ENCODE results near the gene TGM6. TPM values are rescaled to one million over a fixed set of nuclear protein-coding genes. Genes with fewer than 3 reads are reported as not detected.

Gene TGM6
- total RNA-seq, 2 donors from 2014 or later = not detected

GRCh38 chr20:2397595-2398145, 17.0 kb downstream of the TGM6 start:
- no peak for TF ChIP-seq CTCF (IDR thresholded peaks at IDR 0.05)
- Histone ChIP-seq H3K4me1 (no peaks in the 10 kb centered on the region), H3K4me3 (no peak overlapping the region), H3K9me3 (no peaks in the 10 kb centered on the region), H3K27ac (no peak overlapping the region), H3K27me3 (no peaks in the 10 kb centered on the region), H3K36me3 (no peaks in the 10 kb centered on the region)
- no peak for DNase-seq (ENCODE audit: low spot score)

- TF ChIP-seq CTCF (IDR thresholded peaks at IDR 0.05) = no peak
- no peak for DNase-seq (ENCODE audit: low spot score)
- H3K36me3 ChIP-seq = no peaks in the 10 kb centered on the region
These were observed 17.7 kb downstream of the TGM6 start for GRCh38 chr20:2398449-2398848.

GRCh38 chr20:2399390-2399789, 18.7 kb downstream of the TGM6 start:
- no peak for DNase-seq (ENCODE audit: low spot score)
- no peaks in the 10 kb centered on the region for H3K36me3 ChIP-seq
- no peaks in the 10 kb centered on the region for H3K4me1 ChIP-seq
- no peak overlapping the region for H3K27ac ChIP-seq
- H3K4me3 ChIP-seq = no peak overlapping the region
- H3K9me3 ChIP-seq = peaks cover 0 to 2% of the 10 kb centered on the region in 2 donors
- no peak for TF ChIP-seq CTCF (IDR thresholded peaks at IDR 0.05)
- no peaks in the 10 kb centered on the region for H3K27me3 ChIP-seq

More at GRCh38 chr20:2398449-2398848, 17.7 kb downstream of the TGM6 start:
- Histone ChIP-seq H3K27me3 (no peaks in the 10 kb centered on the region), H3K4me3 (no peak overlapping the region), H3K4me1 (no peaks in the 10 kb centered on the region), H3K9me3 (no peaks in the 10 kb centered on the region), H3K27ac (no peak overlapping the region)

GRCh38 chr20:2400290-2400689, 19.6 kb downstream of the TGM6 start:
- Histone ChIP-seq H3K4me3 (no peak overlapping the region), H3K4me1 (no peaks in the 10 kb centered on the region), H3K27ac (no peak overlapping the region), H3K9me3 (peaks cover 0 to 11% of the 10 kb centered on the region in 2 donors), H3K36me3 (no peaks in the 10 kb centered on the region), H3K27me3 (no peaks in the 10 kb centered on the region)
- no peak for TF ChIP-seq CTCF (IDR thresholded peaks at IDR 0.05)
- DNase-seq (ENCODE audit: low spot score) = no peak

GRCh38 chr20:2401527-2401926, 20.8 kb downstream of the TGM6 start:
- H3K9me3 ChIP-seq = peaks cover 0 to 12% of the 10 kb centered on the region in 2 donors
- no peak overlapping the region for H3K4me3 ChIP-seq
- no peaks in the 10 kb centered on the region for H3K36me3 ChIP-seq
- no peak for TF ChIP-seq CTCF (IDR thresholded peaks at IDR 0.05)
- no peak for DNase-seq (ENCODE audit: low spot score)
- H3K4me1 ChIP-seq = no peaks in the 10 kb centered on the region
- no peaks in the 10 kb centered on the region for H3K27me3 ChIP-seq
- H3K27ac ChIP-seq = no peak overlapping the region
